NCI-H1092 (cell line): ENCODE results near the gene SPDYE17.
"Not testable (repeated sequence)": the region's sequence is repeated elsewhere in the genome, so short reads cannot be mapped to it uniquely, and the experiment has no call there.

Experiments
- DNase-seq: peaks from one replicate; lab custom pipeline; 2025; lab: John Stamatoyannopoulos, UW

The SPDYE17 gene

GRCh38 chr7:76998764-76999450 is 33.3 kb downstream of the SPDYE17 start:
- DNase-seq = not testable (repeated sequence)

GRCh38 chr7:76998285-76998589 is 33.9 kb downstream of the SPDYE17 start:
- DNase-seq = no peak

GRCh38 chr7:76997381-76998284 is 34.5 kb downstream of the SPDYE17 start:
- no peak for DNase-seq

GRCh38 chr7:76996932-76997331 is 35.2 kb downstream of the SPDYE17 start:
- not testable (repeated sequence) for DNase-seq

- DNase-seq = not testable (repeated sequence)
Measured at GRCh38 chr7:76994286-76994685, 37.9 kb downstream of the SPDYE17 start.

GRCh38 chr7:76993831-76994230 is 38.3 kb downstream of the SPDYE17 start:
- DNase-seq = not testable (repeated sequence)

- not testable (repeated sequence) for DNase-seq
Measured at GRCh38 chr7:76992871-76993270, 39.3 kb downstream of the SPDYE17 start.

GRCh38 chr7:76992204-76992603 is 40.0 kb downstream of the SPDYE17 start:
- DNase-seq = not testable (repeated sequence)

GRCh38 chr7:76990202-76990601 is 42.0 kb downstream of the SPDYE17 start:
- DNase-seq = not testable (repeated sequence)

GRCh38 chr7:76985924-76986717 is 46.0 kb downstream of the SPDYE17 start:
- DNase-seq = not testable (repeated sequence)

GRCh38 chr7:76984784-76985136 is 47.4 kb downstream of the SPDYE17 start:
- not testable (repeated sequence) for DNase-seq

- DNase-seq = not testable (repeated sequence)
Measured at GRCh38 chr7:76983937-76984783, 48.0 kb downstream of the SPDYE17 start.

GRCh38 chr7:76983333-76983732 is 48.8 kb downstream of the SPDYE17 start:
- DNase-seq = not testable (repeated sequence)

- DNase-seq = not testable (repeated sequence)
Measured at GRCh38 chr7:76982501-76982900, 49.7 kb downstream of the SPDYE17 start.

GRCh38 chr7:76981187-76981970 is 50.8 kb downstream of the SPDYE17 start:
- not testable (repeated sequence) for DNase-seq

GRCh38 chr7:76980576-76980975 is 51.6 kb downstream of the SPDYE17 start:
- DNase-seq = not testable (repeated sequence)

- not testable (repeated sequence) for DNase-seq
Measured at GRCh38 chr7:76977761-76978367, 54.3 kb downstream of the SPDYE17 start.

- DNase-seq = not testable (repeated sequence)
Measured at GRCh38 chr7:76974793-76975579, 57.2 kb downstream of the SPDYE17 start.

GRCh38 chr7:76974336-76974735 is 57.8 kb downstream of the SPDYE17 start:
- DNase-seq = not testable (repeated sequence)
